Measurements from ENCODE around the gene SLC16A3. TPM values are rescaled to one million over a fixed set of nuclear protein-coding genes. Genes with fewer than 3 reads are reported as not detected.

The SLC16A3 gene
- total RNA-seq, 1 experiment from 2014 or later, result 28.7 TPM

GRCh38 chr17:82273327-82274133 lies 44.7 kb downstream of the SLC16A3 start, which contains the start of gene CSNK1D (continued):
- TF ChIP-seq CDX4 (CRISPR knock-in tag; IDR thresholded peaks at IDR 0.05; ENCODE audit: borderline replicate concordance) (no peak), GTF2I (CRISPR knock-in tag; conservative IDR thresholded peaks at IDR 0.05) (no peak), PRRX2 (CRISPR knock-in tag; IDR thresholded peaks at IDR 0.05) (no peak), NFE2L1 (CRISPR knock-in tag; IDR thresholded peaks at IDR 0.05) (no peak), HMGXB4 (CRISPR knock-in tag; IDR thresholded peaks at IDR 0.05) (no peak; the same call in 1 of the 2 replicates), ZNF121 (CRISPR knock-in tag; IDR thresholded peaks at IDR 0.05) (no peak), FOXP1 (CRISPR knock-in tag; IDR thresholded peaks at IDR 0.05; ENCODE audit: borderline replicate concordance) (no peak), CREB1 (CRISPR knock-in tag; IDR thresholded peaks at IDR 0.05) (no peak), NR1H2 (CRISPR knock-in tag; IDR thresholded peaks at IDR 0.05) (no peak), FOXP4 (CRISPR knock-in tag; IDR thresholded peaks at IDR 0.05) (no peak), NR3C1 (CRISPR knock-in tag; conservative IDR thresholded peaks at IDR 0.05; ENCODE audit: low read depth) (no peak), SP1 (CRISPR knock-in tag; conservative IDR thresholded peaks at IDR 0.05) (peak; percentile 80), ZNF423 (CRISPR knock-in tag; IDR thresholded peaks at IDR 0.05) (no peak), ZNF232 (CRISPR knock-in tag; IDR thresholded peaks at IDR 0.05) (no peak), E2F5 (CRISPR knock-in tag; IDR thresholded peaks at IDR 0.05) (peak; percentile 42; the same call in 1 of the 2 replicates), MXD4 (CRISPR knock-in tag; IDR thresholded peaks at IDR 0.05; ENCODE audit: borderline replicate concordance) (no peak), GABPB1 (CRISPR knock-in tag; IDR thresholded peaks at IDR 0.05) (peak; percentile 60; the same call in 1 of the 2 replicates), ATF2 (CRISPR knock-in tag; IDR thresholded peaks at IDR 0.05; ENCODE audit: borderline replicate concordance, low read depth) (no peak), KAT7 (CRISPR knock-in tag; IDR thresholded peaks at IDR 0.05; ENCODE audit: borderline replicate concordance) (no peak), SOX15 (CRISPR knock-in tag; IDR thresholded peaks at IDR 0.05) (no peak)
- TF ChIP-seq, protein P1, sequence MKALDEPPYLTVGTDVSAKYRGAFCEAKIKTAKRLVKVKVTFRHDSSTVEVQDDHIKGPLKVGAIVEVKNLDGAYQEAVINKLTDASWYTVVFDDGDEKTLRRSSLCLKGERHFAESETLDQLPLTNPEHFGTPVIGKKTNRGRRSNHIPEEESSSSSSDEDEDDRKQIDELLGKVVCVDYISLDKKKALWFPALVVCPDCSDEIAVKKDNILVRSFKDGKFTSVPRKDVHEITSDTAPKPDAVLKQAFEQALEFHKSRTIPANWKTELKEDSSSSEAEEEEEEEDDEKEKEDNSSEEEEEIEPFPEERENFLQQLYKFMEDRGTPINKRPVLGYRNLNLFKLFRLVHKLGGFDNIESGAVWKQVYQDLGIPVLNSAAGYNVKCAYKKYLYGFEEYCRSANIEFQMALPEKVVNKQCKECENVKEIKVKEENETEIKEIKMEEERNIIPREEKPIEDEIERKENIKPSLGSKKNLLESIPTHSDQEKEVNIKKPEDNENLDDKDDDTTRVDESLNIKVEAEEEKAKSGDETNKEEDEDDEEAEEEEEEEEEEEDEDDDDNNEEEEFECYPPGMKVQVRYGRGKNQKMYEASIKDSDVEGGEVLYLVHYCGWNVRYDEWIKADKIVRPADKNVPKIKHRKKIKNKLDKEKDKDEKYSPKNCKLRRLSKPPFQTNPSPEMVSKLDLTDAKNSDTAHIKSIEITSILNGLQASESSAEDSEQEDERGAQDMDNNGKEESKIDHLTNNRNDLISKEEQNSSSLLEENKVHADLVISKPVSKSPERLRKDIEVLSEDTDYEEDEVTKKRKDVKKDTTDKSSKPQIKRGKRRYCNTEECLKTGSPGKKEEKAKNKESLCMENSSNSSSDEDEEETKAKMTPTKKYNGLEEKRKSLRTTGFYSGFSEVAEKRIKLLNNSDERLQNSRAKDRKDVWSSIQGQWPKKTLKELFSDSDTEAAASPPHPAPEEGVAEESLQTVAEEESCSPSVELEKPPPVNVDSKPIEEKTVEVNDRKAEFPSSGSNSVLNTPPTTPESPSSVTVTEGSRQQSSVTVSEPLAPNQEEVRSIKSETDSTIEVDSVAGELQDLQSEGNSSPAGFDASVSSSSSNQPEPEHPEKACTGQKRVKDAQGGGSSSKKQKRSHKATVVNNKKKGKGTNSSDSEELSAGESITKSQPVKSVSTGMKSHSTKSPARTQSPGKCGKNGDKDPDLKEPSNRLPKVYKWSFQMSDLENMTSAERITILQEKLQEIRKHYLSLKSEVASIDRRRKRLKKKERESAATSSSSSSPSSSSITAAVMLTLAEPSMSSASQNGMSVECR (CRISPR knock-in tag; IDR thresholded peaks at IDR 0.05; ENCODE audit: borderline replicate concordance), result peak; percentile 64; the same call in 1 of the 2 replicates
- TF ChIP-seq, protein P2, sequence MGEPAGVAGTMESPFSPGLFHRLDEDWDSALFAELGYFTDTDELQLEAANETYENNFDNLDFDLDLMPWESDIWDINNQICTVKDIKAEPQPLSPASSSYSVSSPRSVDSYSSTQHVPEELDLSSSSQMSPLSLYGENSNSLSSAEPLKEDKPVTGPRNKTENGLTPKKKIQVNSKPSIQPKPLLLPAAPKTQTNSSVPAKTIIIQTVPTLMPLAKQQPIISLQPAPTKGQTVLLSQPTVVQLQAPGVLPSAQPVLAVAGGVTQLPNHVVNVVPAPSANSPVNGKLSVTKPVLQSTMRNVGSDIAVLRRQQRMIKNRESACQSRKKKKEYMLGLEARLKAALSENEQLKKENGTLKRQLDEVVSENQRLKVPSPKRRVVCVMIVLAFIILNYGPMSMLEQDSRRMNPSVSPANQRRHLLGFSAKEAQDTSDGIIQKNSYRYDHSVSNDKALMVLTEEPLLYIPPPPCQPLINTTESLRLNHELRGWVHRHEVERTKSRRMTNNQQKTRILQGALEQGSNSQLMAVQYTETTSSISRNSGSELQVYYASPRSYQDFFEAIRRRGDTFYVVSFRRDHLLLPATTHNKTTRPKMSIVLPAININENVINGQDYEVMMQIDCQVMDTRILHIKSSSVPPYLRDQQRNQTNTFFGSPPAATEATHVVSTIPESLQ (CRISPR knock-in tag; IDR thresholded peaks at IDR 0.05), result no peak
- TF ChIP-seq, protein P3, sequence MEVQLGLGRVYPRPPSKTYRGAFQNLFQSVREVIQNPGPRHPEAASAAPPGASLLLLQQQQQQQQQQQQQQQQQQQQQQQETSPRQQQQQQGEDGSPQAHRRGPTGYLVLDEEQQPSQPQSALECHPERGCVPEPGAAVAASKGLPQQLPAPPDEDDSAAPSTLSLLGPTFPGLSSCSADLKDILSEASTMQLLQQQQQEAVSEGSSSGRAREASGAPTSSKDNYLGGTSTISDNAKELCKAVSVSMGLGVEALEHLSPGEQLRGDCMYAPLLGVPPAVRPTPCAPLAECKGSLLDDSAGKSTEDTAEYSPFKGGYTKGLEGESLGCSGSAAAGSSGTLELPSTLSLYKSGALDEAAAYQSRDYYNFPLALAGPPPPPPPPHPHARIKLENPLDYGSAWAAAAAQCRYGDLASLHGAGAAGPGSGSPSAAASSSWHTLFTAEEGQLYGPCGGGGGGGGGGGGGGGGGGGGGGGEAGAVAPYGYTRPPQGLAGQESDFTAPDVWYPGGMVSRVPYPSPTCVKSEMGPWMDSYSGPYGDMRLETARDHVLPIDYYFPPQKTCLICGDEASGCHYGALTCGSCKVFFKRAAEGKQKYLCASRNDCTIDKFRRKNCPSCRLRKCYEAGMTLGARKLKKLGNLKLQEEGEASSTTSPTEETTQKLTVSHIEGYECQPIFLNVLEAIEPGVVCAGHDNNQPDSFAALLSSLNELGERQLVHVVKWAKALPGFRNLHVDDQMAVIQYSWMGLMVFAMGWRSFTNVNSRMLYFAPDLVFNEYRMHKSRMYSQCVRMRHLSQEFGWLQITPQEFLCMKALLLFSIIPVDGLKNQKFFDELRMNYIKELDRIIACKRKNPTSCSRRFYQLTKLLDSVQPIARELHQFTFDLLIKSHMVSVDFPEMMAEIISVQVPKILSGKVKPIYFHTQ (CRISPR knock-in tag; IDR thresholded peaks at IDR 0.05), result no peak

All from WTC11 (cell line).